ENCODE results near the gene C11orf65.
A peak's percentile ranks its signal among the peaks of the same experiment; 100 is the strongest.

The C11orf65 gene

GRCh38 chr11:108369064-108369463, 98.3 kb downstream of the C11orf65 start:
- no peak for DNase-seq (ENCODE audit: low spot score)

- no peak for DNase-seq (ENCODE audit: low spot score)
Observed at GRCh38 chr11:108368134-108368533, 99.2 kb downstream of the C11orf65 start.

GRCh38 chr11:108364159-108364558, 103.2 kb downstream of the C11orf65 start:
- peak; percentile 32 for DNase-seq (ENCODE audit: low spot score)

GRCh38 chr11:108351468-108351867, 115.9 kb downstream of the C11orf65 start:
- no peak for DNase-seq (ENCODE audit: low spot score)

DNA sequence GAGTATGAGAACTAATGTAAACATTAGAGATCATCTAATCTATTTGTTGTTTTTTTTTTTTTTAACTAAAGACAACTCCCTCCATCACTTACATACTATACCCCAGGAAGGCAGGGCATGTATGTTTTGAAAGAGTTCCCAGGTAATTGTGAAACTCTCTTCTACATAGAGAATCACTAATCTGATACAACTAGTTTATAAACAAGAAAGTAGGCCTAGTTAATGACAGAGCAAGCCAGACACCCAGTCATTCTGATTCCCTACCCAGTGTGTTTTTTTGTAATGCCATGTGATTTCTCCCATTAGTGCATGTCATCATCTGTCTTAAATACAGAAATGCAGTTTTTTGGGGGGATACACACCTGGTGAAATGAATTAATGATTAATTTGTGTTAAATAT, 120.9 kb downstream of the C11orf65 start:
- no peak for DNase-seq (ENCODE audit: low spot score)

GRCh38 chr11:108345767-108346166, 121.6 kb downstream of the C11orf65 start:
- DNase-seq (ENCODE audit: low spot score): no peak

- DNase-seq (ENCODE audit: low spot score): no peak
Observed at GRCh38 chr11:108343714-108344113, 123.6 kb downstream of the C11orf65 start.

- no peak for DNase-seq (ENCODE audit: low spot score)
Observed at GRCh38 chr11:108341654-108342053, 125.7 kb downstream of the C11orf65 start.

DNA sequence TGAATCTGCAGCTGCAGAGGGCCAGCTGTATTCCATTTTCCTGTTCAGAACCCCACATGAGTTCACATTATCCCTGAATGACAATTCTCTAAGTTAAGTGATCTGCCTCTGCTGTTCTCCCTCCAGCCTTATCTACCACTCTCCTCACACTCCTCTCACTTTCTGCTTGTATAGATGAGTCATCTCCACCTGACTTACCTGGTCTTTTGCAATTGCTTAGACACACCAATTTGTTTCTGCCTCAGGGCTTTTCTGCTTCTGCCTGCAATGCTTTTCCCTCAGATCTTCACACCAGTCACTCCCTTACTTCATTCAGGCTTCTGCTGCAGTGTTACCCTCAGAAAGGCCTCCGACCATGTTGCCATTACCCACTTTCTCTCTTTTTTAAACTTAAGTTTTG, 126.4 kb downstream of the C11orf65 start:
- no peak for DNase-seq (ENCODE audit: low spot score)

- DNase-seq (ENCODE audit: low spot score): no peak
Observed at GRCh38 chr11:108338750-108339149, 128.6 kb downstream of the C11orf65 start.

DNA sequence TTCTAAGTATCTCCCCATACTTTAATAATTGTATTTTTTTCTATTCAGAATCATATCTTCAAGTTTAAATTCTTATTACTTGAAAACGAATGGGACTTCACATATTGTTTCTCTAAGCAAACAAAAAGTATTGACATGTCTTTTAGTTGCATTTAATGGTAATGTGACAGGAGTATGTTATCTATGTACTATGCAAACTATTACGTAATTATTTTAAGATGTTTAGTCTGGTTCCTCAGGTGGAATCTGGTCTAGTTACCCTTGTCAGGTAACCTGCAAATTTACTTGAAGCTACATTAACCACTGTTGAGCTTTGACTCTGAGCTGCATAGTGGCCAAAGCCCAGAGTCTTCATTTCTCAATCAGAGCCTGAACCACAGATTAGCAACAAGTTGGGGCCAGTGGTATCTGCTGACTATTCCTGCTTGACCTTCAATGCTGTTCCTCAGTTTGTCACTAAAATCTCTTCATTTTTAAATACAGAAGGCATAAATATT, 133.9 kb downstream of the C11orf65 start:
- no peak for DNase-seq (ENCODE audit: low spot score)

Data from hepatic stellate cell (primary cell).